Memory B cell (primary cell): ENCODE data around the gene PCED1A.
"Not testable (repeated sequence)": the region's sequence is repeated elsewhere in the genome, so short reads cannot be mapped to it uniquely, and the experiment has no call there.

Experiments
- ATAC-seq: fragments of 150-1000 bp; cut with Tn5 transposase; 2 replicates; pipeline ENCODE4 v1.10.0; 2021; ENCODE audit warnings: low read depth, mild to moderate bottlenecking, moderate library complexity
- DNase-seq, 2 donors: peaks; one replicate each; pipeline ENCODE4 v3.0.0; 2022; ENCODE audit warnings: low spot score in 2 of 2
- H3K27ac Mint-ChIP-seq: one replicate; pipeline ENCODE4 v1.8.0; 2022; ENCODE audit warnings: mild to moderate bottlenecking, moderate library complexity, mixed read lengths
- H3K27me3 Mint-ChIP-seq: one replicate; pipeline ENCODE4 v1.8.0; 2022; ENCODE audit warnings: mixed read lengths
- H3K36me3 Mint-ChIP-seq: one replicate; pipeline ENCODE4 v1.8.0; 2022; ENCODE audit warnings: mild to moderate bottlenecking, mixed read lengths
- H3K4me1 Mint-ChIP-seq: one replicate; pipeline ENCODE4 v1.8.0; 2022; ENCODE audit warnings: mixed read lengths
- H3K4me3 Mint-ChIP-seq: one replicate; pipeline ENCODE4 v1.8.0; 2022; ENCODE audit warnings: mild to moderate bottlenecking, moderate library complexity, mixed read lengths
- H3K9me3 Mint-ChIP-seq: one replicate; pipeline ENCODE4 v1.8.0; 2022; ENCODE audit warnings: mixed read lengths

Gene PCED1A

DNA sequence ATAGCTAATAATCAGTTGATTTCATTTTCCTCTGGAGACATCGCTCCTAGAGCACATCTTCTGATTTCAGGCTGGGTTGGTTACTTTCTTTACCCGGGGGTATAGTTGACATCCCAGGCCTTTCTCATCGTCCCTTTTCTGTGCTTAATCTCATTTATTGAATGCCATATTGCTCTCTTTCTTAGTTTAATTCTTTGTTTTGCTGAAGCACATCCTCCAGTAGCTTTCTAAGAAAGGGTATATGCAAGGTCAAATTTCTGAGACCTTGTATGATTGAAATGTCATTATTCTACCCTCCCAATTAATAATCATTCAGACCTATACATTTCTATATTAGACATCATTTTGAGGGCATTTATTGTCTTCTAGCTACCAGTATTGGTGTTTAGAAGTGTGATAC is 28.3 kb downstream of the PCED1A start:
- H3K27ac Mint-ChIP-seq: no peak overlapping the region
- H3K4me1 Mint-ChIP-seq: no peaks in the 10 kb centered on the region
- peaks cover 22% of the 10 kb centered on the region for H3K27me3 Mint-ChIP-seq
- ATAC-seq: no peak
- DNase-seq: no peak
- H3K36me3 Mint-ChIP-seq: no peaks in the 10 kb centered on the region
- H3K9me3 Mint-ChIP-seq: peaks cover 7% of the 10 kb centered on the region
- H3K4me3 Mint-ChIP-seq: no peak overlapping the region

DNA sequence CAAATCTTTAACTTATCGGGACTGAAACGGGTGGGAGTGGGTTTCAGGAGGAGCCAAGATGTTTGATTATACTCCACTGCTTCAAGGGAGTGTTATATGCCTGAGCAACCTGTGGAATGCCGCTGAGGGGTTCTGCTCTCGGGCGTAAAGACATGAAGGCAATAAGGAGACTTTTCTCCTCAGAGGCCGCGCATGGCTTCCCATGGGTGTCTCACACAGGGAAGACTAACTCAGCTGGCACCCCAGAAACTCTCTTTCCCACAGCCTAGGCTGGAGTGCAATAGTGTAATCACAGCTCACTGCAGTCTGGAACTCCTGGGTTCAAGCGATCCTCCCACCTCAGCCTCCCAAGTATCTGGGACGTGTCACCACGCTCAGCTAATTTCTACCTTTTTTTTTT is 30.8 kb downstream of the PCED1A start:
- H3K36me3 Mint-ChIP-seq: no peaks in the 10 kb centered on the region
- H3K27me3 Mint-ChIP-seq: peaks cover 29% of the 10 kb centered on the region
- no peak overlapping the region for H3K27ac Mint-ChIP-seq
- ATAC-seq (no peak), DNase-seq (no peak)
- peaks cover 7% of the 10 kb centered on the region for H3K9me3 Mint-ChIP-seq
- no peak overlapping the region for H3K4me3 Mint-ChIP-seq
- peaks cover 2% of the 10 kb centered on the region for H3K4me1 Mint-ChIP-seq

DNA sequence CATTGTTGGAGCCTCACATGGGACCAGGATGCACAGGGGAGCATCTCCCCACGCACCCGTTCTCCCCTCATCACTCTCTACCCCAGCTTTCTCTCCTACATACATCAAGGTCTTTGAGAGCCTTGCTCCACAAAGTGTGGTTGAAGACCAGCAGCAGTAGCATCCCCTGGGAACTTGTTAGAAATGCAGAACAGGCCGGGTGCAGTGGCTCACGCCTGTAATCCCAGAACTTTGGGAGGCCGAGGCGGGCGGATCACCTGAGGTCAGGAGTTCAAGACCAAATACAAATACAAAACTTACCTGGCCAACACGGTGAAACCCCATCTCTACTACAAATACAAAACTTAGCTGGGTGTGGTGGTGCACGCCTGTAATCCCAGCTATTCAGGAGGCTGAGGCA is 32.5 kb downstream of the PCED1A start:
- not testable (repeated sequence) for DNase-seq, H3K4me1 Mint-ChIP-seq, H3K27ac Mint-ChIP-seq, ATAC-seq, H3K36me3 Mint-ChIP-seq, H3K4me3 Mint-ChIP-seq, H3K9me3 Mint-ChIP-seq
- H3K27me3 Mint-ChIP-seq: peaks cover 29% of the 10 kb centered on the region

DNA sequence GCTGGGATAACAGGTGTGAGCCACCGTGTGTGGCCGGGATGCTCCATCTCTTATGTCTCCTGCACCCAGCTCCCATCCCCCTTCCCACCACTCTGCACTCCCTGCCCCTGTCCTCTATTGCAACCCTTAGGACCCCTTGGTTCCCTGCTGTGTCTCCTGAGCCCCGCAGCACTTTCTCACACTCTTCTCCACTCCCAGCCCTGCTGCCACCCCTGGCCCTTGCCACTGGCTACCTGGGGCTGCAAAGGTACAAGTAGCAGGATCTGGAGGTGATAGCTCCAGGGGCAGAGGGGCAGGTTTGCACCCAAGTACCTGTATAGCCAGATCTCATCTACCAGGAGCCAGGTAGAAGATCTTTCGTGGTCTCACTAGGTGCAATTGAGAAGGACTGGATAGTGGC is 33.4 kb downstream of the PCED1A start:
- Mint-ChIP-seq H3K27ac (no peak overlapping the region), H3K9me3 (peaks cover 4% of the 10 kb centered on the region), H3K27me3 (peaks cover 30% of the 10 kb centered on the region), H3K4me3 (no peak overlapping the region), H3K4me1 (peaks cover 2% of the 10 kb centered on the region), H3K36me3 (no peaks in the 10 kb centered on the region)
- ATAC-seq (no peak), DNase-seq (no peak)

DNA sequence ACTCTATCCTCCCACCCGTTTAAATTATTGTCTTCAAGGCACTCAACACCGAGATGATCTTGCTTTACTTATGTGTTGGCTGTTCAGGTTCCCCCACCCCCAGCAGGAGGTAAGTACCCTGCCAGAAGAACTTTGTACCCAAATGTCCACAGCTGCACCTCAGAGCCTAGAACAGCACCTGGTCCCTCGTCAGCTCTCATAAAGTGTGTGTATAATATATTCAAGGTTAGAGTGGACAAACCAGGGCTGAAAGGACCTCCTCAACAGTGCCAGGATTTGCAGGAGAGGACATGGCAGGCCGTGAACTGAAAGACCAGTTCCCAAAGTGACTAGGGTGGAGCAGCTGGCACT is 34.1 kb downstream of the PCED1A start:
- Mint-ChIP-seq H3K4me1 (peaks cover 2% of the 10 kb centered on the region), H3K36me3 (no peaks in the 10 kb centered on the region), H3K27me3 (peaks cover 30% of the 10 kb centered on the region), H3K27ac (no peak overlapping the region), H3K9me3 (peaks cover 2% of the 10 kb centered on the region), H3K4me3 (no peak overlapping the region)
- ATAC-seq: no peak
- DNase-seq: no peak

DNA sequence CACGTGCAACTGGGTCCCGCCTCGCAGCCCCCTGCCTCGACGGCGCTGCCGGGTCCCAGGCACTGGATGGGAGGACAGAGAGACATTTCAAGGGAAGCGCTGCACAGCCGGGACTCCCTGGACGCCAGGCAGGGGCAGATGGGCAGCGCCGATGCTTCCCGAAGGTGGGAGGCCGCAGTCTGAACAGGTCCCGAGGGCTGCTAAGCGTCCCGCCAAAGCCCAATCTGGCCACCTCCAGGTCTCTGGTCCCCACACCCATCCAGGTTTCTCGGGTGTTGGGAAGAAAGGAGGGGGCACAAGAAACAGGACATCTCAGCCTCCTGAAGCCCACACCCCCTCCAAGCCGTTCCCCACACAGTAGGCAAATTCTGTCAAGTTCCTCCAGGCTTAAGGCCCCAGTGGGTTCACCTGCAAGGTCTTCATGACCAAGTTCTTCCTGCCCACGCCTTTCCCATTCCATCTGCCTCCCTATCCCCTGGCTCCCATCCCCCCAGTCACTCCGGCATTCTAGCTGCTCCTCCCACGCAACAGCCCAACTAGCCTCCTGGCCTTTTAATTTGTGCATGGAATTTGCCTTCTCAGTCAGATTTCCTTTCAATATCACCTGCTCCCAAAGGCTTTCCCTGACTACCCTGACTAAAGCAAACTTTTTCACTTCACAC is 34.6 kb downstream of the PCED1A start:
- Mint-ChIP-seq H3K4me1 (peaks cover 6% of the 10 kb centered on the region), H3K9me3 (peaks cover 2% of the 10 kb centered on the region), H3K27me3 (peaks cover 29% of the 10 kb centered on the region), H3K36me3 (no peaks in the 10 kb centered on the region), H3K27ac (no peak overlapping the region), H3K4me3 (no peak overlapping the region)
- ATAC-seq (no peak), DNase-seq (no peak)

DNA sequence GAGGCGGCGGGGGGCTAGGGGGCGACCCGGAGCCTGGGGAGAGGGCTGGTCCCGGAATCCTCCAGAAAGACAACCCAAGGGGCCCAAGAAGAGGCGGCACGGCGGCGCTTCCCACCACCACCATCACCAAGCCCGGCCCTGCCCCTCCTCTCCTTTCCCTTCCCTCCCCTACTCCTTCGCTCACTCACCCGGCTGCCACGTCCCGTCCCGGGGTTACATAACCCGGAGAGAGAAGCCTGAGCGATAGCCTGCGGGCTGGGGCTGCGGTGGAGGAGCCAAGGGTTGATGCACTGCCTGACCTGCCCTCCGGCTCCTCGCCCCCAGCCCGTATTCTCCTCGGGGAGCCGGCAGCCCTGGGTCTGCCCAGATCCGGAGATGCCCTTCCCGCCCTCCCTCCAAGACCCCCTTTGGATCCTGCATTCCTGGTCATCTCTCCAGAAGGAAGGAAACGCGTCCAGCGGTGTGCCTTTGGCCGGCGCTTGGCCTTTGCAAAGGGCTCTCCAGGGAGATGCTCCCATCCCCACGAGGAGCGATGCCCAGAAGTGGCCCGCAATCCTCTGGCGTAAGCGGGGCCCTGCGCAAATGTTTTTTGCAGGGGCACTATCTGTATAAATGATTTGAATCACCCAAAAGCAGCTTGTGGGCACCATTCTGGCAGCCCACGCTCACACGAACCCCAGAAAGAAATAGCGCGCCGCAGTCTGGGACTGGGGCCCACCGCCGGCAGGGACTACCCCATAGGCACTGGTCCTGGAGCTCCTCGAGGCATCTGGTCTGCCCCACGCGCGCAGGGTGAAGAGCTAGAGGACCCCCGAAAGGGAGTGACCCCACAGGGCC is 35.4 kb downstream of the PCED1A start:
- H3K27me3 Mint-ChIP-seq: peaks cover 30% of the 10 kb centered on the region
- H3K4me1 Mint-ChIP-seq: peaks cover 10% of the 10 kb centered on the region
- H3K36me3 Mint-ChIP-seq: no peaks in the 10 kb centered on the region
- no peak overlapping the region for H3K4me3 Mint-ChIP-seq
- DNase-seq (no peak), ATAC-seq (no peak)
- peaks cover 2% of the 10 kb centered on the region for H3K9me3 Mint-ChIP-seq
- no peak overlapping the region for H3K27ac Mint-ChIP-seq

DNA sequence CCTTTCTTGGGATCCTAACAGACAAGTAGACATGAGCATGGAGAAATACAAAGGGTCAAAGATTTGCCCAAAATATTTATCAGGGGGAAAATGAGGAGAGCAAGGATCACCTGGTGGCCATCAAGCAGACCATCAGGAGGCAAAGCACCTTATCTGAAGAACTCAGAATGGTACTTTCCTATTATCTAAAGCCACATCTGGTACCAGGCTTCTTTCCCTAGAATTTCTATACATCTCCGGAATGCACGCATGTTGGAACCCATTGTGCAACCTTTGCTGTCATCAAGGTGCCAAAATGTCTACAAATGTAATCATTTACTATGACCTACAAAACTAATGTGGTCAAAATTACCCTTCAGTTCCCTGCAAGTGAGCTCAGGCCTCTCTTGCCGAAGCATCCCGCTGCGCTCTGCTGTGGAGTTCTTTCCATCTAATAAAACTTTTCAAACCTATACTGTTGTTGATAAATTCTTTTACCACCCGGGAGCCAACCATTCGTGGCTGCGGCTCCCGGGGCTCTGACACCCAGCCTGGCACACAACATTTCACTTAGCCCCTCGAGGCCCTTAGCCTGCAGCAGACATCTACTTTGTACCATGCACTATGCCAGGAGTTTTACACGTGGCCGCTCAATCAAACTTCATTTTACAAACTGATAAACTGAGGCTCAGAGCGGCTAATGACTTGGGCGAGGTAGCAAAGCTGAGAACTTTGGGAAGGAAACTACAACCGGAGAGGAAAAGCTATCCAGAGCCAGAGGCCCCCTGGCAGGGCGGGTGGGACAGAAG is 36.2 kb downstream of the PCED1A start:
- peaks cover 37% of the 10 kb centered on the region for H3K27me3 Mint-ChIP-seq
- ATAC-seq (no peak), DNase-seq (no peak)
- H3K36me3 Mint-ChIP-seq: no peaks in the 10 kb centered on the region
- peaks cover 2% of the 10 kb centered on the region for H3K9me3 Mint-ChIP-seq
- no peak overlapping the region for H3K27ac Mint-ChIP-seq
- H3K4me1 Mint-ChIP-seq: peaks cover 16% of the 10 kb centered on the region
- H3K4me3 Mint-ChIP-seq: no peak overlapping the region

DNA sequence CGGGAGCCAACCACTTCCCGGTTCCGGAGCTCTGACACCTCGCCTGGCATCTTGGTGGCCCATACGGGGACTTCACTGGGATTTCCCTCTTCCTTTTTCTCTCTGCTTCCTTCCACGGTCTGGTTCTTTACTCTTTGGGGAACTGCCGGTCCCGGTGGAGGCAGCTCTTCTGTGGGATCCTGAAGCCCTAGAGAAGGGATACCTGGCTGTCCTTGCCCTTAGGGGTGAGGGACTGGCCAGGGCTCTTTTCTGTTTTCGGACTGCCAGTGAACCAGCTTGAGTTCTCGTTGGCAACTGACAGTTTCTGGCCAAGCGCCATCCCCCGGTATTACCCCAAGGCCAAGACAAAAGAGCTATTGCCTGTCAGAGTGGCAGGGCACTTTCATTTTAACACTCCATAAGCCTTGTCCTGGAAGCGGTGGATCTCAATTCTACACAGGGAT is 39.1 kb downstream of the PCED1A start:
- no peak overlapping the region for H3K27ac Mint-ChIP-seq
- no peaks in the 10 kb centered on the region for H3K36me3 Mint-ChIP-seq
- no peaks in the 10 kb centered on the region for H3K9me3 Mint-ChIP-seq
- ATAC-seq: no peak
- H3K4me1 Mint-ChIP-seq: peaks cover 18% of the 10 kb centered on the region
- no peak for DNase-seq
- peaks cover 51% of the 10 kb centered on the region for H3K27me3 Mint-ChIP-seq
- no peak overlapping the region for H3K4me3 Mint-ChIP-seq

DNA sequence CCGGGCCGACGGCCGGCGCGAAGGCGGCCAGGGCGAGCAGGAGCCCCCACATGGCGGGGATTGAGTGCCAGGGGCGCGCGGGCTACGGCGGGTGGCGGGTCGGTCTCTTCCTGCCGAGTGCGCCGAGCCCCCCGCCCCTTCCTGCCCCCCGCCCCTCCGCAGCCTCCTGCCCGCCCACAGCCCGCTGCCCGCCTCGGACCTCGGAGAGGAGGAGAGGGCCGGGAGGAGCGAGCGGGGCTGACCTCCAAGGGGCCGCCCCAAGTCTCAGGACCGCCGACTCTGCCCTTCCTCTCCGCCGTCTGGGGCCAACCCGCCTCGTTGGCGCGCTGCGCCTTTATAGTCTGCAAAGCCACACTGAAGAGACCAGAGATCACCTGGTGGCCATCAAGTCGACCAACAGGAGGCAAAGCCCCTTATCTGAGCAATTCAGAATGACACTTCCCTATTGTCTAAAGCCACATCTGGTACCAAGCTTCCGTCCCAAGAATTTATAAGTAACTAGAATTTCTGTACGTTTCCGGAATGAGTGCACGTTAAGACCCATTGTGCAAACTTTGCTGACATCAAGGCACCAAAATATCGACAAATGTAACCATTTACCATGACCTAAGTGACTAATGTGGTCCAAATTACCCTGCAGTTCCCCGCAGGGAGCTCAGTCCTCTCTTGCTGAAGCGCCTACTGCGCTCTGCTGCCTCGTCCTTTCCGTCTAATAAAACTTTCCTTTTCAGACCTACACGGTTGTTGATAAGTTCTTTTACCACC is 39.8 kb downstream of the PCED1A start, which contains the start of gene CPXM1:
TSS of gene CPXM1 (minus strand) at position 107 of the 765 bp plus-strand sequence. CDS start at position 52, 55 bp downstream.
- no peaks in the 10 kb centered on the region for H3K36me3 Mint-ChIP-seq
- ATAC-seq: peak; percentile 48
- H3K27ac Mint-ChIP-seq: peak within 1 kb of the TSS; percentile 16
- H3K4me1 Mint-ChIP-seq: peaks cover 18% of the 10 kb centered on the region
- DNase-seq: no peak
- H3K4me3 Mint-ChIP-seq: peak within 1 kb of the TSS; percentile 75
- peaks cover 48% of the 10 kb centered on the region for H3K27me3 Mint-ChIP-seq
- H3K9me3 Mint-ChIP-seq: no peaks in the 10 kb centered on the region

DNA sequence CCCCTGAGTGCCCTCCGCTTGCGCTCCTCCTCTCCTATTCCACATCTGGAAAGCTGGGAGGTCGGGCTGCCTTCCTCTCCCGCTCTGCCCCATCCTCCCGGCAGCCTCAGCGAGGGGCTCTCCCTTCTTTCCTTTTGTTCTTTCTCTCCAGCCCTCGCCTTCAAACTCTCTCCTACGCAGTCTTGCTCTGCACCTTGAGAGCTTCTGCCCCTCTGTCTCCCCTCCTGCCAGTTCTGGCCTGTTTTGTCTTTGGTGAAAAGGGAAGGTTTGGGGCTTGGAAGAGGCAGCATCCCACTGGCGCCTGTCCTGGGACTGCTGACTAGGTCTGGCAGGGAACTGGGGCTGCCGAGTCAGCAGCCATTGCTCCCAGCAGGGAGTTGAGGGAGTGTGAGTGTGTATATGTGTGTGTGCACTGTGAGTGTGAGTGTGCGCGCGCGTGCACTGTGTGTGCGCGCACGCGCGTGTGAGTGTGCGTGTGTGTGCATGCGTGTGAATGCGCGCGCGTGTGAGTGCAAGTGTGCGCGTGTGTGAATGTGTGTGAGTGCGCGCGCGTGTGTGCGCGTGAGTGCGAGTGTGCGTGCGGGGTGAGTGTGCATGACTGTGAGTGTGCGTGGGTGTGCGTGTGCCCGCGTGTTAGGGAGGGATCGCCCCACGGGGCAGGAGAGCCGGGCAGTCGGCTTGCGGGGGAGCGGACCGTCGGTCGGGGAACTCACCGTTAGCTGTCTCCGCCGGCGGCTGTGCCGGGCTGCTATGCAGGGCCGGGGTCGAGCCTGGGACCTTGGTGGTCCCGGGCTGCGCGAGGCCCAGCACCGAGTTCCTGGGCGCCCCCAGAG is 40.6 kb downstream of the PCED1A start:
- ATAC-seq (no peak), DNase-seq (no peak)
- Mint-ChIP-seq H3K27ac (peak overlapping the region; percentile 16), H3K9me3 (no peaks in the 10 kb centered on the region), H3K36me3 (no peaks in the 10 kb centered on the region), H3K4me1 (peaks cover 18% of the 10 kb centered on the region), H3K27me3 (peaks cover 45% of the 10 kb centered on the region), H3K4me3 (peak overlapping the region; percentile 75)

DNA sequence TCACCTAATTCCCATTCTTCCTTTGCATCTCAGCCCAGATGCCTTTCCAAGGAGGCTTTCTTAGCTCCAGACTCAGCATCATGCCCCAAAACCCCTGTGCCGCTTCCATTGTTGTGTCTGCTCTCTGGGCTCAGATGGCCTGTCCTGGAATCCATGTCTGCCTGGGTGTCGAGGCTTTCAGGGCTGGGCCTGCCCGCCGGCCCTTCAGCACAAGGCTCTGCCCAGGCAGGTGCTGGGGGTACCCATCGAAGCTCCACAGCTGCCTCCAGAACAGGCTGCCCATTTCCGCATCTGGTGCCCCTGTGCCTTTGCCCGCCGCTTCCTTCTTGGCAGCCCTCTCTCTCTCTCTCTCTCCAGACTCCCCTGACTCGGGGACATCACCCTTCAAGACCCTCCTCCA is 41.2 kb downstream of the PCED1A start:
- peaks cover 18% of the 10 kb centered on the region for H3K4me1 Mint-ChIP-seq
- DNase-seq (no peak), ATAC-seq (no peak)
- no peaks in the 10 kb centered on the region for H3K9me3 Mint-ChIP-seq
- no peaks in the 10 kb centered on the region for H3K36me3 Mint-ChIP-seq
- peak overlapping the region; percentile 75 for H3K4me3 Mint-ChIP-seq
- H3K27me3 Mint-ChIP-seq: peaks cover 45% of the 10 kb centered on the region
- H3K27ac Mint-ChIP-seq: no peak overlapping the region

DNA sequence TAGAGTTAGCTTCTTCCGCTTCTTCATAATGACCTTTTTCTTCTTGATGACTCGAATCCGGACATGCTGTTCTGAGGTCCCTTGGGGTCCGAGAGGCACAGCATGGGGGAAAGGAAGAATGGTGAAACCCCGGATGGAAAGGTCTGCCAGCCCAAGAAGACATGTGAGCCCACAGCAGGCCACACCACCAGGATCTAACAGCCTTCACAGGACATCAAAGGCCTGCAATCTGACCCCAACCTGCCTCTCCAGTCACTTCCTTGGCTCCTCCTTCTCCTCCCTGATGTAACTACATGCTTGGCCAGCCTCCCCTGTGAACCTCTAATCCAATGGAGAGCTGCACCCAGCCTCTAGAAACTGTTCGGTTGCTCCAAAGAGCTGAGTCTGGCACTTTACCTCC is 41.6 kb downstream of the PCED1A start:
- no peaks in the 10 kb centered on the region for H3K9me3 Mint-ChIP-seq
- H3K4me3 Mint-ChIP-seq: peak overlapping the region; percentile 22
- H3K4me1 Mint-ChIP-seq: peaks cover 18% of the 10 kb centered on the region
- no peaks in the 10 kb centered on the region for H3K36me3 Mint-ChIP-seq
- peaks cover 43% of the 10 kb centered on the region for H3K27me3 Mint-ChIP-seq
- DNase-seq (no peak), ATAC-seq (peak; percentile 32)
- no peak overlapping the region for H3K27ac Mint-ChIP-seq
